ENCODE results near the gene VAV2. TPM values are rescaled to one million over a fixed set of nuclear protein-coding genes. Genes with fewer than 3 reads are reported as not detected.

Gene VAV2
- polyA plus RNA-seq, 1 of the 3 experiments (the other 2 are of a cell fraction) = 14.9 TPM

GRCh38 chr9:133928248-133928764, 63.8 kb downstream of the VAV2 start:
- Histone ChIP-seq H3K27me3 (ENCODE audit: insufficient read depth) (no peaks in the 10 kb centered on the region), H3K4me2 (no peak overlapping the region), H3K4me1 (ENCODE audit: control insufficient read depth in 1 of 2, insufficient read depth in 2 of 2, low read depth in 1 of 2, low read length in 1 of 2) (peaks cover 0 to 69% of the 10 kb centered on the region in 2 experiments; a peak in 1 of 4 replicates), H2AFZ (ENCODE audit: low read depth) (no peak overlapping the region), H3K27ac (ENCODE audit: low read depth in 2 of 2, low read length in 1 of 2) (peak overlapping the region in 1 of 2 experiments; percentile 80; a peak in 2 of 4 replicates), H4K20me1 (ENCODE audit: insufficient read depth) (peaks cover 84% of the 10 kb centered on the region), H3K9me2 (no peaks in the 10 kb centered on the region), H3F3A (replicated peaks; ENCODE audit: insufficient read depth) (peaks cover 4% of the 10 kb centered on the region), H3K9me3 (no peaks in the 10 kb centered on the region), H3K4me3 (ENCODE audit: low read depth in 2 of 2, low read length in 1 of 2) (no peak overlapping the region), H3K36me3 (replicated peaks in 1 of 2; ENCODE audit: control insufficient read depth in 1 of 2, insufficient read depth in 2 of 2, low read length in 1 of 2) (no peaks in the 10 kb centered on the region), H3K9ac (no peak overlapping the region), H3K79me2 (ENCODE audit: insufficient read depth) (peaks cover 90% of the 10 kb centered on the region)
- 73% methylated on average over 14 of the region's 14 CpGs for WGBS (ENCODE audit: low lambda C conversion rate)
- TF ChIP-seq EP300 (IDR thresholded peaks at IDR 0.05; ENCODE audit: borderline replicate concordance in 1 of 2, low read depth in 1 of 2, low read length in 1 of 2) = peak in 1 of 2 experiments; percentile 54; a peak in 1 of 4 replicates
- peak; percentile 14 for TF ChIP-seq CHD2 (IDR thresholded peaks at IDR 0.05; ENCODE audit: low read length, partially characterized antibody)
- no peak for TF ChIP-seq REST (IDR thresholded peaks at IDR 0.05; ENCODE audit: low read depth, low read length)
- TF ChIP-seq MXI1 (IDR thresholded peaks at IDR 0.05; ENCODE audit: low read depth, low read length) = peak; percentile 46
- TF ChIP-seq GATA2 (CRISPR knock-in tag; IDR thresholded peaks at IDR 0.05) = peak; percentile 39
- ChIA-PET POLR2A (no interaction called here), CTCF (interaction anchor here (0.6 to 1.0 kb wide), 4 partner anchors 12 to 145 kb away, joined by 3 to 4 read pairs (median 3); no protein-coding TSS in a partner anchor)
- no peak for DNase-seq

- ChIA-PET POLR2A (no interaction called here), CTCF (interaction anchor here (1.5 to 1.9 kb wide), 3 partner anchors 53 to 144 kb away, joined by 3 to 5 read pairs (median 4); no protein-coding TSS in a partner anchor)
- Histone ChIP-seq H3K9me2 (no peaks in the 10 kb centered on the region), H2AFZ (ENCODE audit: low read depth) (no peak overlapping the region), H3K4me2 (no peak overlapping the region), H3K79me2 (ENCODE audit: insufficient read depth) (peaks cover 91% of the 10 kb centered on the region), H3K27ac (ENCODE audit: low read depth in 2 of 2, low read length in 1 of 2) (peak overlapping the region in 1 of 2 experiments; percentile 80; a peak in 2 of 4 replicates), H4K20me1 (ENCODE audit: insufficient read depth) (peaks cover 86% of the 10 kb centered on the region), H3K36me3 (replicated peaks in 1 of 2; ENCODE audit: control insufficient read depth in 1 of 2, insufficient read depth in 2 of 2, low read length in 1 of 2) (no peaks in the 10 kb centered on the region), H3F3A (replicated peaks; ENCODE audit: insufficient read depth) (peaks cover 4% of the 10 kb centered on the region), H3K27me3 (ENCODE audit: insufficient read depth) (no peaks in the 10 kb centered on the region), H3K9me3 (no peaks in the 10 kb centered on the region), H3K9ac (no peak overlapping the region), H3K4me3 (ENCODE audit: low read depth in 2 of 2, low read length in 1 of 2) (no peak overlapping the region), H3K4me1 (ENCODE audit: control insufficient read depth in 1 of 2, insufficient read depth in 2 of 2, low read depth in 1 of 2, low read length in 1 of 2) (peaks cover 0 to 68% of the 10 kb centered on the region in 2 experiments; a peak in 1 of 4 replicates)
- WGBS (ENCODE audit: low lambda C conversion rate) = 96% methylated on average over 6 of the region's 6 CpGs
- DNase-seq = no peak
- TF ChIP-seq NRF1 (IDR thresholded peaks at IDR 0.05; ENCODE audit: low read depth, low read length) = no peak
- no peak for TF ChIP-seq REST (IDR thresholded peaks at IDR 0.05; ENCODE audit: low read depth, low read length)
- no peak for TF ChIP-seq USF2 (IDR thresholded peaks at IDR 0.05; ENCODE audit: borderline replicate concordance, low read depth, low read length)
- TF ChIP-seq CHD2 (IDR thresholded peaks at IDR 0.05; ENCODE audit: low read length, partially characterized antibody) = no peak
- TF ChIP-seq RXRA (IDR thresholded peaks at IDR 0.05; ENCODE audit: borderline replicate concordance, low read depth) = no peak
- no peak for TF ChIP-seq PBX3 (IDR thresholded peaks at IDR 0.05)
- no peak for TF ChIP-seq GABPA (IDR thresholded peaks at IDR 0.05; ENCODE audit: low read depth)
- TF ChIP-seq SMC3 (IDR thresholded peaks at IDR 0.05; ENCODE audit: low read depth, low read length) = no peak
- no peak for TF ChIP-seq MEF2A (IDR thresholded peaks at IDR 0.05; ENCODE audit: borderline replicate concordance, low read depth)
- no peak for TF ChIP-seq TAF1 (IDR thresholded peaks at IDR 0.05; ENCODE audit: borderline replicate concordance, low read depth, low read length)
- TF ChIP-seq TEAD4 (IDR thresholded peaks at IDR 0.05; ENCODE audit: borderline replicate concordance, insufficient read depth) = no peak
Observed at GRCh38 chr9:133927041-133927440, 65.1 kb downstream of the VAV2 start.

Data from SK-N-SH (cell line).